ENCODE measurements around the gene TMEM41A.

DNA sequence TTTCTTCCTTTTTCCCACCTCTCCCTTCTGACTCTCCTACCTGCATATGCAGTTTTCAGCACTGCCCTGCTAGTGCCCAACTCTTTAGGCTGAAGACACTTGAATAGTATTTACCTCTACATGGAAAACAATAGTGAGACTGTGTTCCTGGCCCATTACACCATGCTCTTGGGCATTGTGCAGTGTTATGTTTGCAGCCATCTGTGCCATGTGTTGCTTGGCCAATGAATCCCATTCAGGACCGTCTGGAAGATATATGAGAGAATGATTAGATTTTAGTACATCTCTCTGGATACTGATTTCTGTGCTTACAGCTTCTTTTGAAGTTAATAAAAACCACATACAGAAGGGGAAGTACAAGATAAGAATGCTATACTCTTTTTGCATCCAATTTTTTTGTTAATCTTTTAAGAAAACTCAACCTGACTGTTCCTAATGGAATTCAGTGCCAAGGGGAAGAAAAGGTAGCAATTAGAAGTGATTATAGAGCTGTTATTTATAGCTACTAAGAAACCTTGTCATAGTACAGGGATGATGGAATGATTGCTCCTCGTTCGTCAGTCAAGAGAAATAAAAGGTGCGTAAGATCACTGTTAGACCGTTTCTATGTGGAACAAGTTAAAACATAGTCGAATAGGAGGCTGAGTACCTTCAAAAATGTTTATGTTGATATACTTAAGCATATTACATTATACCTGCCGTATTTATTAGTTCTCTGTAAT lies 58.9 kb downstream of the TMEM41A start:
- TF ChIP-seq, protein P1, sequence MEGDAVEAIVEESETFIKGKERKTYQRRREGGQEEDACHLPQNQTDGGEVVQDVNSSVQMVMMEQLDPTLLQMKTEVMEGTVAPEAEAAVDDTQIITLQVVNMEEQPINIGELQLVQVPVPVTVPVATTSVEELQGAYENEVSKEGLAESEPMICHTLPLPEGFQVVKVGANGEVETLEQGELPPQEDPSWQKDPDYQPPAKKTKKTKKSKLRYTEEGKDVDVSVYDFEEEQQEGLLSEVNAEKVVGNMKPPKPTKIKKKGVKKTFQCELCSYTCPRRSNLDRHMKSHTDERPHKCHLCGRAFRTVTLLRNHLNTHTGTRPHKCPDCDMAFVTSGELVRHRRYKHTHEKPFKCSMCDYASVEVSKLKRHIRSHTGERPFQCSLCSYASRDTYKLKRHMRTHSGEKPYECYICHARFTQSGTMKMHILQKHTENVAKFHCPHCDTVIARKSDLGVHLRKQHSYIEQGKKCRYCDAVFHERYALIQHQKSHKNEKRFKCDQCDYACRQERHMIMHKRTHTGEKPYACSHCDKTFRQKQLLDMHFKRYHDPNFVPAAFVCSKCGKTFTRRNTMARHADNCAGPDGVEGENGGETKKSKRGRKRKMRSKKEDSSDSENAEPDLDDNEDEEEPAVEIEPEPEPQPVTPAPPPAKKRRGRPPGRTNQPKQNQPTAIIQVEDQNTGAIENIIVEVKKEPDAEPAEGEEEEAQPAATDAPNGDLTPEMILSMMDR (IDR thresholded peaks at IDR 0.05), result no peak
- TF ChIP-seq, protein P2, sequence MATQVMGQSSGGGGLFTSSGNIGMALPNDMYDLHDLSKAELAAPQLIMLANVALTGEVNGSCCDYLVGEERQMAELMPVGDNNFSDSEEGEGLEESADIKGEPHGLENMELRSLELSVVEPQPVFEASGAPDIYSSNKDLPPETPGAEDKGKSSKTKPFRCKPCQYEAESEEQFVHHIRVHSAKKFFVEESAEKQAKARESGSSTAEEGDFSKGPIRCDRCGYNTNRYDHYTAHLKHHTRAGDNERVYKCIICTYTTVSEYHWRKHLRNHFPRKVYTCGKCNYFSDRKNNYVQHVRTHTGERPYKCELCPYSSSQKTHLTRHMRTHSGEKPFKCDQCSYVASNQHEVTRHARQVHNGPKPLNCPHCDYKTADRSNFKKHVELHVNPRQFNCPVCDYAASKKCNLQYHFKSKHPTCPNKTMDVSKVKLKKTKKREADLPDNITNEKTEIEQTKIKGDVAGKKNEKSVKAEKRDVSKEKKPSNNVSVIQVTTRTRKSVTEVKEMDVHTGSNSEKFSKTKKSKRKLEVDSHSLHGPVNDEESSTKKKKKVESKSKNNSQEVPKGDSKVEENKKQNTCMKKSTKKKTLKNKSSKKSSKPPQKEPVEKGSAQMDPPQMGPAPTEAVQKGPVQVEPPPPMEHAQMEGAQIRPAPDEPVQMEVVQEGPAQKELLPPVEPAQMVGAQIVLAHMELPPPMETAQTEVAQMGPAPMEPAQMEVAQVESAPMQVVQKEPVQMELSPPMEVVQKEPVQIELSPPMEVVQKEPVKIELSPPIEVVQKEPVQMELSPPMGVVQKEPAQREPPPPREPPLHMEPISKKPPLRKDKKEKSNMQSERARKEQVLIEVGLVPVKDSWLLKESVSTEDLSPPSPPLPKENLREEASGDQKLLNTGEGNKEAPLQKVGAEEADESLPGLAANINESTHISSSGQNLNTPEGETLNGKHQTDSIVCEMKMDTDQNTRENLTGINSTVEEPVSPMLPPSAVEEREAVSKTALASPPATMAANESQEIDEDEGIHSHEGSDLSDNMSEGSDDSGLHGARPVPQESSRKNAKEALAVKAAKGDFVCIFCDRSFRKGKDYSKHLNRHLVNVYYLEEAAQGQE (IDR thresholded peaks at IDR 0.05; ENCODE audit: insufficient read depth in 1 of 2, low read depth in 2 of 2, low read length in 1 of 2), result no peak
- no peak for TF ChIP-seq POLR2AphosphoS5 (IDR thresholded peaks at IDR 0.05; ENCODE audit: low read depth, low read length)
- TF ChIP-seq SIN3A (IDR thresholded peaks at IDR 0.05; ENCODE audit: borderline replicate concordance, insufficient read depth, low read depth, low read length), result no peak
- TF ChIP-seq TCF7L2 (IDR thresholded peaks at IDR 0.05; ENCODE audit: low read depth, low read length), result no peak

Measured in Panc1 (cell line).